ENCODE measurements around the gene PGBD1. TPM values are rescaled to one million over a fixed set of nuclear protein-coding genes. Genes with fewer than 3 reads are reported as not detected.

Gene PGBD1
- total and polyA plus RNA-seq, 2 of the 13 experiments (the other 11 are each of a cell fraction or from before 2014, with no cell fraction given), result 3.6 to 6.9 TPM

DNA sequence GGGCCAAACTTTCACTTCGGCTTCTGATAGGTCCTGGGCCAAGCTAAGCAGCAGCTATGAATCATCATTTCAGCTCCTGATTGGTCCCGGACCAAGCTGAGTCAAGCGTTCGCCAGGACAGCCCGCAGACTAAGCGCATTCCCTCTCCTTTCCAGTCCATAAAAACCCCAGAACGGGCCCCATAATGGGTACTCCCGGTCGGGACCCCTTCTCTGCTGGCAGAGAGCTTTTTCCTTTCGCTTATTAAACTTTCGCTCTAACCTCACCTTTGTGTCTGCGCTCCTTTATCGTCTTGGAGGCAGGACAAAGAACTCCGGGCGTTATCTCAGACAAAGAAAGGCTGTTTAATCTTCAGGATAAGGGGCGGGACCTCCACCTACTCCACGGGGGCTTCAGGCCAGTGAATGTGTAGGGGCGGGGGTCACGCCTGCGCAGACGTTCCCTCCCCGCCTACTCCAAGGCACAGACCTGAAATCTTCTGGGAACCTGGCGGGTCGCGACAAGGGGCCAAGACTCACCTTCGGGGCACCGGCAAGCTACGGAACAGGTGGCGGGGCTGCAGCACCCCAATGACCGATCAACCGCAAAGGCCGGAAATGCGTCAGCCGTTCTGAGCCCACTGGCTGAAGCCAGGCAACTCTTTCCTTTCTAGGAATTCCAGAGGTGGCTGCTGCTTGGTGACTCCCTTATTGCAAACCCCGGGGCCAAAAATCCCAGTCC is 54.4 kb downstream of the PGBD1 start, which contains the start of gene ZSCAN31 (continued):
- TF ChIP-seq, protein P1, sequence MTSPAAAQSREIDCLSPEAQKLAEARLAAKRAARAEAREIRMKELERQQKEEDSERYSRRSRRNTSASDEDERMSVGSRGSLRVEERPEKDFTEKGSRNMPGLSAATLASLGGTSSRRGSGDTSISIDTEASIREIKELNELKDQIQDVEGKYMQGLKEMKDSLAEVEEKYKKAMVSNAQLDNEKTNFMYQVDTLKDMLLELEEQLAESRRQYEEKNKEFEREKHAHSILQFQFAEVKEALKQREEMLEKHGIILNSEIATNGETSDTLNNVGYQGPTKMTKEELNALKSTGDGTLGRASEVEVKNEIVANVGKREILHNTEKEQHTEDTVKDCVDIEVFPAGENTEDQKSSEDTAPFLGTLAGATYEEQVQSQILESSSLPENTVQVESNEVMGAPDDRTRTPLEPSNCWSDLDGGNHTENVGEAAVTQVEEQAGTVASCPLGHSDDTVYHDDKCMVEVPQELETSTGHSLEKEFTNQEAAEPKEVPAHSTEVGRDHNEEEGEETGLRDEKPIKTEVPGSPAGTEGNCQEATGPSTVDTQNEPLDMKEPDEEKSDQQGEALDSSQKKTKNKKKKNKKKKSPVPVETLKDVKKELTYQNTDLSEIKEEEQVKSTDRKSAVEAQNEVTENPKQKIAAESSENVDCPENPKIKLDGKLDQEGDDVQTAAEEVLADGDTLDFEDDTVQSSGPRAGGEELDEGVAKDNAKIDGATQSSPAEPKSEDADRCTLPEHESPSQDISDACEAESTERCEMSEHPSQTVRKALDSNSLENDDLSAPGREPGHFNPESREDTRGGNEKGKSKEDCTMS (CRISPR knock-in tag; conservative IDR thresholded peaks at IDR 0.05), result no peak
- TF ChIP-seq ZNF10 (CRISPR knock-in tag; IDR thresholded peaks at IDR 0.05; ENCODE audit: borderline replicate concordance, low read depth) (no peak), RARA (CRISPR knock-in tag; IDR thresholded peaks at IDR 0.05) (peak; percentile 51), HMG20A (CRISPR knock-in tag; IDR thresholded peaks at IDR 0.05; ENCODE audit: borderline replicate concordance) (0 out of 2 replicates have a peak, but pooled peaks have one; percentile 9), ZFP82 (CRISPR knock-in tag; IDR thresholded peaks at IDR 0.05; ENCODE audit: borderline replicate concordance) (no peak), ZMYM4 (CRISPR knock-in tag; IDR thresholded peaks at IDR 0.05) (peak; percentile 89), RFXANK (CRISPR knock-in tag; IDR thresholded peaks at IDR 0.05) (peak; percentile 33; the same call in 1 of the 2 replicates), ZNF75D (CRISPR knock-in tag; IDR thresholded peaks at IDR 0.05; ENCODE audit: borderline replicate concordance) (no peak), ZIK1 (CRISPR knock-in tag; IDR thresholded peaks at IDR 0.05; ENCODE audit: borderline replicate concordance, low read depth) (no peak; the same call in 1 of the 2 replicates), ELF4 (CRISPR knock-in tag; IDR thresholded peaks at IDR 0.05; ENCODE audit: borderline replicate concordance) (no peak), EZH2 (conservative IDR thresholded peaks at IDR 0.05; ENCODE audit: low read depth, low read length) (no peak), NKX3-1 (CRISPR knock-in tag; IDR thresholded peaks at IDR 0.05) (peak; percentile 92), AHR (CRISPR knock-in tag; IDR thresholded peaks at IDR 0.05) (peak; percentile 30; the same call in 1 of the 2 replicates), ZFP41 (CRISPR knock-in tag; IDR thresholded peaks at IDR 0.05; ENCODE audit: borderline replicate concordance) (no peak), CEBPG (CRISPR knock-in tag; IDR thresholded peaks at IDR 0.05) (no peak), RXRA (CRISPR knock-in tag; IDR thresholded peaks at IDR 0.05) (peak; percentile 74), ESRRA (CRISPR knock-in tag; IDR thresholded peaks at IDR 0.05; ENCODE audit: low read depth) (peak; percentile 52; the same call in 1 of the 2 replicates), CCDC6 (CRISPR knock-in tag; IDR thresholded peaks at IDR 0.05) (peak; percentile 89), ZNF350 (CRISPR knock-in tag; IDR thresholded peaks at IDR 0.05; ENCODE audit: borderline replicate concordance, low read depth) (peak; percentile 90), NFKB2 (CRISPR knock-in tag; IDR thresholded peaks at IDR 0.05; ENCODE audit: borderline replicate concordance) (peak; percentile 86; the same call in 1 of the 2 replicates)
- TF ChIP-seq, protein P2, sequence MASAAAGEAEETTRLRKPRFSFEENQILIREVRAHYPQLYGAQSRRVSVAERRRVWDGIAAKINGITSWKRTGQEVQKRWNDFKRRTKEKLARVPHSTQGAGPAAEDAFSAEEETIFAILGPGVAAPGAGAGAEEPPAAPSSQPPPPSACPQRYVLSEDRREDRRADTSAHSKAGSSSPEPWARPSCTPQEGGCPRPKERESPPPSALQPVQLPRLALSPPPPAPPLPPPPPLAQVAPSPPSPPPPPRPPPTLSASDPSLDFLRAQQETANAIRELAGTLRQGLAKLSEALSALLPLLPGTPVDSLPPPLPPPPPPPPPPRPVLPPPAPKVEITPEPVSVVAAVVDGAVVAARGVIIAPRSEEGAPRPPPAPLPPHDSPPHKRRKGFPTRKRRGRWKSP (CRISPR knock-in tag; IDR thresholded peaks at IDR 0.05), result peak; percentile 88; the same call in 1 of the 2 replicates
- TF ChIP-seq, protein P3, sequence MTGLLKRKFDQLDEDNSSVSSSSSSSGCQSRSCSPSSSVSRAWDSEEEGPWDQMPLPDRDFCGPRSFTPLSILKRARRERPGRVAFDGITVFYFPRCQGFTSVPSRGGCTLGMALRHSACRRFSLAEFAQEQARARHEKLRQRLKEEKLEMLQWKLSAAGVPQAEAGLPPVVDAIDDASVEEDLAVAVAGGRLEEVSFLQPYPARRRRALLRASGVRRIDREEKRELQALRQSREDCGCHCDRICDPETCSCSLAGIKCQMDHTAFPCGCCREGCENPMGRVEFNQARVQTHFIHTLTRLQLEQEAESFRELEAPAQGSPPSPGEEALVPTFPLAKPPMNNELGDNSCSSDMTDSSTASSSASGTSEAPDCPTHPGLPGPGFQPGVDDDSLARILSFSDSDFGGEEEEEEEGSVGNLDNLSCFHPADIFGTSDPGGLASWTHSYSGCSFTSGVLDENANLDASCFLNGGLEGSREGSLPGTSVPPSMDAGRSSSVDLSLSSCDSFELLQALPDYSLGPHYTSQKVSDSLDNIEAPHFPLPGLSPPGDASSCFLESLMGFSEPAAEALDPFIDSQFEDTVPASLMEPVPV (CRISPR knock-in tag; IDR thresholded peaks at IDR 0.05), result peak; percentile 78; the same call in 1 of the 2 replicates
- TF ChIP-seq, protein P4, sequence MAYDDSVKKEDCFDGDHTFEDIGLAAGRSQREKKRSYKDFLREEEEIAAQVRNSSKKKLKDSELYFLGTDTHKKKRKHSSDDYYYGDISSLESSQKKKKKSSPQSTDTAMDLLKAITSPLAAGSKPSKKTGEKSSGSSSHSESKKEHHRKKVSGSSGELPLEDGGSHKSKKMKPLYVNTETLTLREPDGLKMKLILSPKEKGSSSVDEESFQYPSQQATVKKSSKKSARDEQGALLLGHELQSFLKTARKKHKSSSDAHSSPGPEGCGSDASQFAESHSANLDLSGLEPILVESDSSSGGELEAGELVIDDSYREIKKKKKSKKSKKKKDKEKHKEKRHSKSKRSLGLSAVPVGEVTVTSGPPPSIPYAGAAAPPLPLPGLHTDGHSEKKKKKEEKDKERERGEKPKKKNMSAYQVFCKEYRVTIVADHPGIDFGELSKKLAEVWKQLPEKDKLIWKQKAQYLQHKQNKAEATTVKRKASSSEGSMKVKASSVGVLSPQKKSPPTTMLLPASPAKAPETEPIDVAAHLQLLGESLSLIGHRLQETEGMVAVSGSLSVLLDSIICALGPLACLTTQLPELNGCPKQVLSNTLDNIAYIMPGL (CRISPR knock-in tag; IDR thresholded peaks at IDR 0.05; ENCODE audit: borderline replicate concordance in 1 of 2, low read depth in 1 of 2), result peak; percentile 60 to 87; a peak in 3 of 4 replicates

All from HepG2 (cell line).